SK-MEL-5 (cell line): ENCODE measurements around the gene MGAT5. TPM values are rescaled to one million over a fixed set of nuclear protein-coding genes. Genes with fewer than 3 reads are reported as not detected.

Source experiments
- DNase-seq: peaks from one replicate; pipeline ENCODE4 v3.0.0-alpha.2; 2016; ENCODE audit warnings: low read depth, low spot score
- in situ Hi-C: cut with HindIII; loops from 2 replicates; pipeline ENCODE4 v1.10.0; 2016; ENCODE audit warnings: low sequenced_read_pairs, high pct_unique_total_duplicates, low pct_unique_long_range_greater_than_20kb
- total RNA-seq: library from RNA; depleted of rRNA; stranded (reverse); fragments of >200 nt; shearing (Covaris generic); gene quantifications from 2 replicates; pipeline ENCODE4 v1.2.3, GENCODE V29; 2014

The MGAT5 gene
- total RNA-seq, 1 experiment from 2014 or later: 24.7 TPM

DNA sequence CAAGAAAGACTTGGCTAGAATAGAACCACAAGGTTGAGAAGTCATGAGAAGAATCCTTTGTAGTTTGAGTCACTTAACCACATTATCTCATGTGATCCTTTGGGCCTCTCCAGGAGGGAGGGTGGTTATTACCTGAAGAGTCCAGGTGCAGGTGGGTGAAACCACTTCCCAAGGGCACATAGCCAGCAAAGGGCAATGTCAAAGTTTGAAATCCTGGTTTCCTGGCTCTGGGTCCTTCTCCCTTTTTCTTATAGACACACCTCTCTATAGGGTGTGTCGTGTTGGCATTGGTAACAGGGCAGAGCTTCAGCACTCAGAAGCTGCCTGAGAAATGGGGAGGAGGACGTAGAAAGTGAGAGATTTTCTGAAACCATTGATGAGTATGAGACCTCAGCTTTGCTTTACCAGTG lies 137.9 kb downstream of the MGAT5 start:
- in situ Hi-C loops: no loop called here
- no peak for DNase-seq

DNA sequence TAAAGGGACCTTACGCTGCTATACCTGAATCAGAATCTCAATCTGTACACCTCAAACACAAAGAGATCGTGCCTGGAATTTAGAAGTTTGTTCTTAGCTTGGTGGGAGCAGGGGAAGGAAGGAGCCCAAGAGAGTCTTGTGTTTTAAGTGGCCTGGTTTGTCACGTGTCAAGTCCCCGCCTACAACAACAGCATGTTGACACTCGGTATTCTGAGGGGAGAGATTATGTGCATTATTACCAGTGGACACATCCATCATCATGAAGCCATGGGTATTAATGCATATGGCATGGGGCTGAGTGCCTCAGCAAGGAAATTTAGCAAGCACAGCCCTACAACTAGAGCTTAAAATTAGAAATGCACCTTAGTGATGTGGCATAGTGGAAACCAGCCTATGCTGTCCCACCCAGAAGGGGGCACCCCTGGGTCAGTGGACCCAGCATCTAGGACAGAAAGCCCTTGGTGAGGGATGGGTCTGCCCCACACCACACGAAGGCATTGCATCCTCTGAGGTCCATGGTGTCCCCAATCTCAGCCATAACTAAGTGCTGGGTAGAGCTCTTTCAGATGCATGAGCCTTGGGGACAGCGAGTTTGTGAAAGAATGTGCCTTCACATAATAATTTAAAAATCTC lies 138.7 kb downstream of the MGAT5 start:
- in situ Hi-C loops: no loop called here
- DNase-seq: peak; percentile 43

DNA sequence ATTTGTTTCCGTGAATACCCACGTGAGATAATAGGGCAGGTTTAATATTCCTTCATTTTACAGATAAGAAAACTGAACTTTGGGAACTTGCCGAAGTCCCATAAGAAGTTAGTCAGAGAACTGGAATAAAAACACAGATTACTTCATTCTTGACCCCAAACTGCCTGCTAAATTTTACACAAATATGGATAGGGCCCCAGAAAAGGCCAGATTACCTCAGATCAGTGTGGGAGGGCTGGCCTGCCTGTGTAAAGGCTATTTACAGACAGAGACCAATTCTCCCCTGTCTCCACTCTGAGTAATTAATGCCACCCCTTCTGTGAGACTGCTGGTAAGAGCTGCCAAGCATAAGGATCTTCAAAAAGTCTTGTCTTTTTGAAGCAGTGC lies 139.2 kb downstream of the MGAT5 start:
- in situ Hi-C loops: no loop called here
- DNase-seq: no peak

DNA sequence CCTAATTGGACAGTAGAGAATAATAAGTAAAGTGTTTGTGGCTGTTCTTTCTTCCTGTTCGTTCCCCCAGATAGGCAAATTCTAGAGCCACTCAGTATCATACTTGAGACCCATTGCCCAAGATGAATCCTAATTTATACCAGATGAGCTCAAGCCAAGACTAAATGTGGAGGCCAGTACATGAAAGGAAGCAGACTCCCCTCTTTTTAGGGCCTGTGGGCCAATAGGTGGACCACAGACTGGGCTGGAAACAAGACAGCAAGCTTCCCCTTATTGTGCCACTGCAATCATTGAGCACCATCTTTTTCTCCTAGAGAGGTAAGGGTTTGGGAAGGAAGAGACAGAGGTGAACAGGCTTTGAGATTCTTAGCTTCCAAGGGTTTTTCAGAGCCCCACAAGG lies 141.9 kb downstream of the MGAT5 start:
- DNase-seq: no peak
- in situ Hi-C loops: no loop called here

DNA sequence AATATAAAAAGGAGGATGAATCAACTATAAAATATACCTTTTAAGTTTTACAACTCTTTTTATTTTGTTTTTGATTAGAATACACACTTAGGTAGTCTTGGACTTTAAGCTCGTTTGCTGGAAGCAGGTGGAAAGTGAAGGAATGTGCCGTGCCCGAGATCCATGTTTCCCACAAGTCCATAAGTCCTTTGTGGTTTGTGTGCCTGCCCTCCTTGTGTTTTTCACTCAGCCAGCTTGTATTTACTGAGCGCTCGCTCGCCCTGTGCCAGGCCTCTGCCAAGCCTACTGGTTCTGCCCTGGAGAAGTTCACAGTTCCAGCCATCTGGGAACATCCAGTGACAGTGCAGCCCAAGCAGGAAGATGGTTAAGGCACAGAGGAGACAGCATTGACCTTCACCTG lies 142.6 kb downstream of the MGAT5 start:
- DNase-seq: no peak
- in situ Hi-C loops: no loop called here

DNA sequence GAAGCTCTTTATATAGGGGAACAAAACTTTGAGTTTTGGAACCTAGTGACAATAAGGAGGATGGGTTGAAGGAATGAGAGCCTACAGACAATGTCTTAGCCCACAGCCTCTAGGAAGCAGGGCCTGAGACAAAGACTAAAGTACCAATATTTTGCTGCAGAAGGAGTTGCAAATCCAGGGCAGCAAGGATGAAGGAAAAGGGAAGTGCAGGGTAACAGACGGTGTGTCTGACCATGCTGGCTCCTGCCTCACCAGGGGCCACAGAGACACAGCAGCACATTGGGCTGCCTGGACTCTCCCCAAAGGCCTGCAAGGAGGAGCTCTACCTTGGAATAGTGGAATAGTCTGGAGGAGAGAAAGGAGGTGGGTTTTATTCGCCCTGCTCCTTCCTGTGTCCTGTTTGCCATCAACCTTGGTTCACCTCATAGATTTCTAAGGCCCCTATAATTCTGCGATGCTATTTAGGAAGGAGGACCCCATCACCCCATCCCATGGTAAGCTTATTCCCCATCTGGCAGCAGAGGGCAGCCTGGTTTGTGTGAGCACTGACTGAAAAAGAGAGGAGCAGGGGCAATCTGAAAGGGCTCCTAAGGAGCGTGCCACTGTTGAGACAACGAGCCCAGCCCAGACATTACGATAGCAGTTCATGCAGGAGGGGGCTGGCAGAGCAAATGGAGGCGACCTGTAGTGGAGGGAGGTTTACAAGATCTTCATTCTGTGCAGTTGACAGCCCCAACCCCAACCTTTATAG lies 143.4 kb downstream of the MGAT5 start:
- in situ Hi-C loops: no loop called here
- DNase-seq: no peak

DNA sequence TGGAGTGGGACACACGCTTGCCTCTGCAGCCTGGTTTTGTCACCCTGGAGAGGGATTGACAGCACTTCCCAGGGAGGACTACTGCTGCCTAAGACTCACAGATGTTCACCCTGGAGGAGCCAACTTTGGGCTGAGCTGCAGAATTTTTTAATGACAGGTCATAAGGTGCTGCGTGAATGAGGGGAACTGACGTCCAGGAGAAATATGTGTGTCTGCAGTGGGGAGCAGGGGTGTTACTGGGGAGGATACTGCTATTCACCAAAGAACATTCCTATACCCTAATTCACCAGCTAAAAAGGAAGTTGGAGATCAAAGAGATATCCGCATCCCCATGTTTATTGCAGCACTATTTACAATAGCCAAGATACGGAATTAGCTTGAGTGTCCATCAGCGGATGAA lies 144.4 kb downstream of the MGAT5 start:
- in situ Hi-C loops: no loop called here

DNA sequence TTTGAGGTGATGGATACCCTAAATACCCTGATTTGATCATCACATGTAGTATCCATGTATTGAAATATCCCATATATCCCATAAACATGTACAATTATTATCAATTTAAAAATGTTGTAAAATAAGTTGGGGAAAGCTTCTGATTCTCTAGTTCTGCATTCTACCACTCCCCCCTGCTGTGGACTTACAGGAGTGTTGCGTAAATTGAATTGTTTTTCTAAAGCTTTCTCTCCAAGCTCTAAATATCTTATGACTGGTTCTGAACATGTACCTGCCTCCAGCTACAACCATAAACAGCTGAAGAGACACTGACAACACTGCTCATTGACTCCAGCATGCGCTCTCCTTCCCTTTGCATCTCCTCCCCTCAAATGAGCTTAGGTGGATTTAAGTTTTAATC lies 145.2 kb downstream of the MGAT5 start:
- no peak for DNase-seq
- in situ Hi-C loops: no loop called here

More for the DNA sequence above, 144.4 kb downstream of the MGAT5 start:
- DNase-seq: no peak

DNA sequence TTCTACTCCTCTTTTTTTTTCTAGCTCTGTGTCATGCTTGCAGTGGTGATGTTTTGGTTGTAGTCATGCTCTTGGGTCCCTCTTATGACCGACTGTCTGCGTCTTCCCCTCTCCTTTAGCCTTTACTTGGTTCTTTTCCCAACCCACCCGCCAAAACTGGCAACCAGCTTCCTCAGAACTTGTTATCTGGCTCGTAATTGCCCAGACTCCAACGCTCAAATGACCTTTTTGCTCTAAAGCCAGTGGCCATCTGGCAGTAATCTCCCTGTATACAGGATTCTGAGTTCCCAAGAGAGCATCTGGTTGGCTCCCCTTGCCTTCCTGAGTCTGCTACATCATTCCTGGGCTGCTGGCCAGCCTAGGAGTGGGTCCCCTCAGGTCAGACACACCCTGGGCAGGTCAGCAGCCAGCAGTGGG lies 147.2 kb downstream of the MGAT5 start:
- in situ Hi-C loops: no loop called here
- DNase-seq: no peak

DNA sequence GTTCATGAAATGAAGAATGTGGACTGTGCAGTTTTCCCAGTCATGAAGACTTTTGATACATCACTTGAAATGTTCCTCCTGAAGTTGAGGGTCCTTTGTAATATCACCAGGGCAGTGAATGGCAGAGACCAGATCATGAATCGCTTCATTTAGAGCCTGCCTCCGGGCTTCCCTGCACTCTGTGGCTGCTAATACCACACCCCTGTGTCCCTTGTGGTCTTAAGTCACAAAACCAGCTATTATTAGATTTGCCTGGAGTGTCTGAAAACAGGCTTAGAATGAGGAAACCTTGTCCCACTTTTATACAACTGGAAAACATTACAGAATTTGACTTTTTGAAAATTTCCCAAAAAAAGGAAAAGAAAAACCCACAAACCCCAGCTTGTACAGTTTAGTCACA lies 147.9 kb downstream of the MGAT5 start:
- DNase-seq: peak; percentile 57
- in situ Hi-C loops: no loop called here

DNA sequence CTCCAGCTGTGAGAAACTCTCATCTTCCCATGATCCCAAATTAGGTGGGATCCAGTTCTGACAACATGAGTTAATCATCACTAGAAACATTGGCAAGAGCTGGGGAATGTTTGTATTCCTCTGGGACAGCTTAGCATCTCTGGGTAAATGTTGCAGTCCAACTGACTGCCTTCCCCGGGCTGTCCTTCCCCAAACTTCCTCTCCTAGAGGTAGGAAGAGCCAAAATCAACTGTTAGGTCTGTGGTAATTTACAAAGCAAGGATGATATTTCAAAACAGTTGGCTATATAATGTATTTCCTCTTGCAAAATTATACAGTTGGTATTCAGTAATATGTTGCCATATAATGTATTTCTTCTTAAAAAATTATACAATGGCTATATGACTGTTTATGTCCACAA lies 148.5 kb downstream of the MGAT5 start:
- DNase-seq: no peak
- in situ Hi-C loops: no loop called here

DNA sequence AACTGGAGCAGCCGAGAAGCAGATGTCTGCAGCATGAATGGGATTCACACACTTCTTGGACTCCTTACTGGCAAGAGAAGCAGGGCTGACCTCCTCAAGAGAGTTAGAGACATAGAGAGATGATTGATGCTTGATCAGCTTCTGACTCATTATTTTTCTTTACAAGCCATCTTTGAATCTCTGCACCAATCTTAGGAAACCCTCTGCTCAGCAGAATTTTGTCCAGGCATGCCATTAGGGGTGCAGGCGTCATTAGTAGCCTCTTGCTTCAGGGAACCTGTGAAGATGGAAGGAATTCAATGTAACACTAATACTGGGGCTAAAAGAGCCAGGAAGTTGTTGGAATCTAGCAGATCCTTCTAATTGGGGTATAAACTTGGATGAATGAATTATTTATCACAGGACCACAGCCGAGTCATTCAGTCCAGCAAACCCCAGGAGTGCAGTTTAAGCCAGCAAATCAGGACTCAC lies 151.8 kb downstream of the MGAT5 start:
- in situ Hi-C loops: no loop called here
- no peak for DNase-seq

DNA sequence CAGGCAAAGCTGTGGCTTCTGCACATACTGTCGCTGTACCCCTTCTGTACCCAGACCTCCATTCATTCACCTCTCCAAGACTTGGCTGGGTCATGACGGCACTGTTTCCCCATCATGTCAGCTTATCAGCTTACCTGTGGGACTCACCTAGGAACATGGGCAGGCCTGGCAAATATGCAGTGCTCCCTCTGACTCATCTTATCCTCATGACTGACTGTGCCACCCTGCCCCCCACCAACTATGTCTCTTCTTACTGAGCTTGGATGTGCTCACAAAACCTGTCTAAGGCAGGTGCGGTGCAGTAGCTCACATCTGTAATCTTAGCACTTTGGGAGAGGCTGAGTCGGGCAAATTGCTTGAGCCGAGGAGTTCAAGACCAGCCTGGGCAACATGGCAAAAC lies 152.4 kb downstream of the MGAT5 start:
- in situ Hi-C loops: no loop called here
- no peak for DNase-seq

DNA sequence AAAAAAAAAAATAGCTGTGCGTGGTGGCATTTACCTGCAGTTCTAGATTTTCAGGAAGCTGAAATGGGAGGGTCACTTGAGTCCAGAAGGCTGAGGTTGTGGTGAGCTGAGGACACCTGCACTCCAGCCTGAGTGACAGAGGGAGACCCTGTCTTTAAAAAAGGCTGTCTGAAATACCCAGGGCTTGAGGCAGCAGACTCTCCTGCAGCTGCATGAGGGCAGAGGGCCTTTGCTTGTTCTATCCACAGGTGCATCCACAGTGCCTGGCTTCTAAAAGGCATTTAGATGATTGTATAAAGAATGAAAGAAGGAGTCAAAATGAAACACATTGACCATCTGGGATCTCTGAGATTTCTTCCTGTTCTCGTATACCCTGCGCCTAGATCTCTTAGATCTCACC lies 152.9 kb downstream of the MGAT5 start:
- DNase-seq: no peak
- in situ Hi-C loops: no loop called here

DNA sequence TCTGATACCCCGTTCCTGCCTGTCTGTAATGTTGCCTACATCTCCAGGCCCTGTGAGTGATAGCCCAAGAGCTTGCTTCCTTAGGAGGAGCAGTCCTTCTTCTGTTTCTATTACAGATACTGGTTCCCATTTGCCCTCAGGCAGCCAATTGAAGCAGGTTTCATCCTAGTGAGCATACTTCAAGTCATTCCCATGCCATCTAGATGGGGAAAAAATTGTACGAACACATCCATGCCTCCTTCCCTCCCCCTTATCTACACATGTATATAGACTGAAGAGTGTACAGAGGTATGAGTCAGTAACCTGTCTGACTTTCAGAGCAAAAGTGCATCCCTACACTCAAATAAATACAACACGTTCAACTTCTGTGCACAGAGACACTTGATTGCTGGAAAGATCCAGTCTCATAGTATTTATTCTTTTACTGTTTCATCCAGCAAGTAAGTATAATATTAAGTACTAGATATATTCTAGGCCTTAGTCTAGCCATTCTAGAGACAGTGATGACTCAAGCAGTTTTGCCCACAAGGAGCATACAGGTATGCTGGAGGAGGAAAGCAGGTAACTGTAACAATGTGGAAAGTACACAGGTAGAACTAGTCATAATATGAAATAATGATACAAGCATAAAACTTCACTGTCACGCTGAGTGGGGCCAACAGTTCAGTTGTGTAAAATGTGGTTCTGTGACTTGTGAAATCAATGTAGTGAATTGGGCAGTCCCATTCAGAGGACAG lies 153.4 kb downstream of the MGAT5 start:
- in situ Hi-C loops: no loop called here
- no peak for DNase-seq

DNA sequence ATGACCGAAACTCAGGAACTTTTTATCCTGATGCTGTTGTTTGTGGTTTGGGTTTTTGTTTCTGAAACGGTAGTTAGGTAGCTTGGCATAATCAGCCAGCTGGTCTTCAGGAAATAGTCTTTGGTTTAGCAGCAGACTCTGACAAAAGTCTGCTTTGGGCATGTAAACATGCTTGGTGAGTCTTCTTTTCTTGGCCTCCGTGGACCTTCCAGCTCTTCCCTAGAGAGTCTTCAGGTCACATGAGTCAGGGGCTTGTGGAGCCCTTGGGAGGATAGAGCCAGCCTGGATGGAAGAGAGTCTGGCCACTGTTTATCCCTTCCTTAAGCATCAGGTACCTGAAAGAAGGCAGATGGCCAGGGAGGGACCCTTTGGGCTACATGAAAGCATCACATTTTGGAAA lies 154.5 kb downstream of the MGAT5 start:
- no peak for DNase-seq
- in situ Hi-C loops: no loop called here

DNA sequence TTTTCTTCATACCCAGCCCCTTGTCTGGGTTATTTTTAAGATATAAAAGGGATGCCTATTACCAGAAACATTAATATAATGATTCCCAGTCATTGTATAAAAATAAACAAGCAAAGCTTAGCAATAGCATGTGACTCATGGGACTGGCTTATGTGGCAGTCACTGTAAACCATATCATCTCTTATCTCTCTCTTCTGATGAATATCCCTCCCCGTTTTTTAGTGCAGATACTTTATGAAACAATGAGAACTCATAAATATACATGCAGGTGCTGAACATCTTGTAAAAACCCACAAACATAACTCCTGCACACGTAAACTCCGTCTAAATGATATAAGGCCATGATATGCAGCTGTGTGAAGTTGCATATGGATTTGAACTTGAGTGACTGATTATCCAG lies 154.9 kb downstream of the MGAT5 start:
- no peak for DNase-seq
- in situ Hi-C loops: no loop called here

DNA sequence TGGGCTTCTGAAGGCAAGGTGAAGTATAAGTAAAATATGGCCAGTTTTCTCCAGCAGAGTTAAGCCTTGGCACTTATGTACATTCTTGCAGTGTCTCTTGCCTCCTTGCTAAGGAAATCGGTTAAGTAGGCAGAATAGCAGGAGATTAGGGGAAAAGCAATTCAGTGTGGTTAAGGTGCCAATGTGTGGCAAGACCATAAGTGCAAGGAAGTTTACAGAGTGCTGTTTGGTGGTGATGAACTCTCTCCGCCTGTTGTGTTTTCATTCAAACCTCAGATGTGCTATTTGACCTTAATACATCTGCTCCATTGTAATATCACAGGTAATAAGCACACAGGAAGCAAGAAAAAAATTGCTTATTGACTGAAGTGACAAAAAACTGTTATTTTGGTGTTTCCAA lies 156.1 kb downstream of the MGAT5 start:
- in situ Hi-C loops: no loop called here
- DNase-seq: no peak

DNA sequence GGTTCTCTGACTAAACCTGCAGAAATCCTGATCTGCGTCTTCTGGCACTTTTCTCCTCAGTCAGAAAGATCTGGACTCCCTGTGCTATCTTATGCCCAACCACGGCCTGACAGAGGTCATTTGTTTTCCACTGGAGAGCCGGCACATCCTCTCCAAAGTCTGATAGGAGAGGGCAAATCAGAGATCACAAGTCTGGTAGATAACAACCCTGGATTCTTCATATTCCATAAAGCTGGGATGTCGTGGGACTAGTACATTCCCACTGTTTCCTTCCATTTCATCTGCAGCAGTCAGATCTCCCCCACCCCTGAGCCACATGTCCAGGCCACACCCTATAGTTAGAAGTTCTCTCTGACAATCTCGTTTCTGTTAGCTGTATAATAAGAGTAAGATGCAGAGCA lies 157.0 kb downstream of the MGAT5 start:
- DNase-seq: peak; percentile 30
- in situ Hi-C loops: no loop called here
